Nephron progenitor cell (in vitro differentiated cells): ENCODE data around the gene ADPRS.

Source experiments
- DNase-seq: peaks from one replicate; pipeline ENCODE4 v3.0.0; 2021
- H3K27ac Mint-ChIP-seq: 2 replicates; pipeline ENCODE4 v1.8.0; 2021; ENCODE audit warnings: mild to moderate bottlenecking, moderate library complexity, mixed read lengths
- H3K27me3 Mint-ChIP-seq: 2 replicates; pipeline ENCODE4 v1.8.0; 2021; ENCODE audit warnings: mild to moderate bottlenecking, low read depth, mixed read lengths; ENCODE audit not compliant: poor library complexity
- H3K36me3 Mint-ChIP-seq: 2 replicates; pipeline ENCODE4 v1.8.0; 2021; ENCODE audit warnings: low read depth, mixed read lengths
- H3K4me1 Mint-ChIP-seq: 2 replicates; pipeline ENCODE4 v1.8.0; 2021; ENCODE audit warnings: mixed read lengths
- H3K4me3 Mint-ChIP-seq: 2 replicates; pipeline ENCODE4 v1.8.0; 2021; ENCODE audit warnings: mild to moderate bottlenecking, moderate library complexity, mixed read lengths
- H3K9me3 Mint-ChIP-seq: 2 replicates; pipeline ENCODE4 v1.8.0; 2021; ENCODE audit warnings: mild to moderate bottlenecking, moderate library complexity, mixed read lengths
- CTCF ChIP-seq: fragments of 200-600 bp; sonication (generic); IDR thresholded peaks from 2 replicates; pipeline ENCODE4 v1.5.0; 2021; ENCODE audit warnings: antibody characterized with exemption

The ADPRS gene

DNA sequence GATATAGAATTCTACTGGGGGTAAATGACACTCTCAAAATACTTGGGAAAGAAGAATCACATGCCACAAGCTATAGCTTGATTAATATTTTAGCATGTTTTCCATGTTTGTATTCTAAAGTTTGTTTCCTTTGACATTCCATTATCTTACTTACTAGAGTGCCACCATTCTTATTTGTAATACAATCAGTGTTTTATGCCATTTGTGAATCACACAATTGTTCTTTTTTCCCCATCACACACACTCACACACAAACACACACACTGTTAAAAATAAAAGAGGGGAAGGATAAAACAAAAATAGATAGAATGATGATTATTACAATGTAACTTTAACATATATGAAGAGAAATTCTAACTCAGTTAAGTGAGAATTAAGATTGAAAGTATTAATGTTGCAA, 20.8 kb upstream of the ADPRS start:
- Mint-ChIP-seq H3K27me3 (no peaks in the 10 kb centered on the region), H3K9me3 (no peaks in the 10 kb centered on the region), H3K4me1 (no peaks in the 10 kb centered on the region), H3K4me3 (no peak overlapping the region), H3K27ac (no peak overlapping the region), H3K36me3 (peaks cover 5% of the 10 kb centered on the region)
- no peak for DNase-seq
- TF ChIP-seq CTCF: no peak

- H3K27ac Mint-ChIP-seq: no peak overlapping the region
- H3K36me3 Mint-ChIP-seq: peaks cover 5% of the 10 kb centered on the region
- H3K4me1 Mint-ChIP-seq: no peaks in the 10 kb centered on the region
- H3K4me3 Mint-ChIP-seq: no peak overlapping the region
- no peaks in the 10 kb centered on the region for H3K27me3 Mint-ChIP-seq
- no peak for TF ChIP-seq CTCF
- no peak for DNase-seq
- H3K9me3 Mint-ChIP-seq: no peaks in the 10 kb centered on the region
Measured at GRCh38 chr1:36068866-36069265, 19.8 kb upstream of the ADPRS start.

DNA sequence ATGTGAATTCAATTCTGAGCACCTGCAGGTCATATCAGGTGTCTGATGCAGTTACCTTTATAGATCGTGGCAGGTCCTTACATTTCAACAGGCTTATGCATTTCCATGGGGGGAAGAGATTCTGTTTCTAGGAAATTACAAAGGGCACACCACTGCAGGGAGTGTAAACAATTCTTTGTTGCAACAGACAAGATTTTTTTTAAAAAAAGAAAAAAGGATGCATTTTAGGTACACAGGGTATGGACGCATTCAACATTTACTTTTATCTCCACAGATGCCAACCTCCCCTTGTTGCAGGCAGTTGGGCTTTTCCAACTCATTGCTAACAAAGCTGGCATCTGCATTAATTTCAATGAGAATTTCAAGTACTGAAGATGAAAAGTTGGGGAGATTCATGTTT, 18.3 kb upstream of the ADPRS start:
- Mint-ChIP-seq H3K27me3 (no peaks in the 10 kb centered on the region), H3K27ac (no peak overlapping the region), H3K9me3 (no peaks in the 10 kb centered on the region), H3K36me3 (no peaks in the 10 kb centered on the region), H3K4me3 (no peak overlapping the region), H3K4me1 (no peaks in the 10 kb centered on the region)
- TF ChIP-seq CTCF: no peak
- DNase-seq: no peak

DNA sequence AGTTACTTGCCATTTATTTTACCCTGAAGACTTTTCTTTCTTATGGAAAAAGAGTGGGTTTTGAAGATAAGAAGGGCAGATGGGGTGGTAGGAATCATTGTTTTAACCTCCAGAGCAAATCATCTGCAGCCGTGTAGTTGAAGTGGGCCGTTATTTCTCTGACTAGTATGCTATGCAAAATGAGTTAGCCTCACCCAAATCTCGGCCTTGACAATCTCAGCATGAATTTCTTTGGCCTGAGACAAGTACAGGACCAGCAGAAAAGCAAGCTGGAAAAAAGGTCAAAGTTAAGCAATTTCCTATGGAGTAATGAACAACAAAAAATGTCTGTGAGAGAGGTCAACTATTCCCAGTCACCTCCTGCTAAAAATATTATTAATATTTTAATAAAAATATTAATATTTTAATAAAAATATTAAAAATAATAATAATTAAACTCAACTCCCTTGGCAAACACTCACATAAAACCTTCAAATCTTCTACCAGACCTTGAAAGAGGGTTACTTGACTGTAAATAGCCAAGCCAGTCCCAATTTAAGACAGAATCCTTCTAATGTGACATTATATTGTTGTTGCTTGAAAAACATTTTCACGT, 11.6 kb upstream of the ADPRS start:
- Mint-ChIP-seq H3K27me3 (peaks cover 2% of the 10 kb centered on the region), H3K27ac (no peak overlapping the region), H3K9me3 (no peaks in the 10 kb centered on the region), H3K36me3 (no peaks in the 10 kb centered on the region), H3K4me3 (no peak overlapping the region), H3K4me1 (no peaks in the 10 kb centered on the region)
- DNase-seq: no peak
- no peak for TF ChIP-seq CTCF

- Mint-ChIP-seq H3K9me3 (no peaks in the 10 kb centered on the region), H3K36me3 (no peaks in the 10 kb centered on the region), H3K27me3 (peaks cover 10% of the 10 kb centered on the region), H3K4me1 (peaks cover 8% of the 10 kb centered on the region), H3K27ac (no peak overlapping the region), H3K4me3 (no peak overlapping the region)
- DNase-seq: no peak
- no peak for TF ChIP-seq CTCF
Measured at GRCh38 chr1:36080236-36080635, 8.5 kb upstream of the ADPRS start.

GRCh38 chr1:36080801-36081200, 7.9 kb upstream of the ADPRS start:
- Mint-ChIP-seq H3K36me3 (no peaks in the 10 kb centered on the region), H3K4me3 (no peak overlapping the region), H3K9me3 (no peaks in the 10 kb centered on the region), H3K27ac (no peak overlapping the region), H3K27me3 (peaks cover 10% of the 10 kb centered on the region), H3K4me1 (peaks cover 8% of the 10 kb centered on the region)
- DNase-seq: no peak
- TF ChIP-seq CTCF: no peak
